Stimulated activated CD8-positive, alpha-beta memory T cell treated with anti-CD3 and anti-CD28 coated beads, Interleukin-4, amount 100 ng/mL, for 24 hours (primary cell): ENCODE results near the gene PRPF19.

ENCODE experiments used
- DNase-seq: peaks from one replicate; pipeline ENCODE4 v3.0.0-alpha.2; 2020; ENCODE audit warnings: low read depth

Gene PRPF19

GRCh38 chr11:60841797-60842667 is 64.4 kb downstream of the PRPF19 start, which contains the start of gene CCDC86:
CCDC86 (plus strand) TSS chr11:60842113; CDS start chr11:60842125, 12 bp downstream.
- peak; percentile 97 for DNase-seq
